NK-92 treated with Interleukin-12 subunit alpha and Interleukin-12 subunit beta, amount 100 ng/mL, for 24 hours (cell line): ENCODE data around the gene NEK11.
"Not testable (repeated sequence)": the region's sequence is repeated elsewhere in the genome, so short reads cannot be mapped to it uniquely, and the experiment has no call there.

Experiments
- DNase-seq: peaks from one replicate; lab custom pipeline; 2025; lab: John Stamatoyannopoulos, UW

The NEK11 gene

GRCh38 chr3:131361066-131361463, 334.4 kb downstream of the NEK11 start:
- DNase-seq: not testable (repeated sequence)

GRCh38 chr3:131361464-131362421, 335.1 kb downstream of the NEK11 start:
- no peak for DNase-seq

- no peak for DNase-seq
Measured at GRCh38 chr3:131363275-131363674, 336.6 kb downstream of the NEK11 start.

- DNase-seq: no peak
Measured at GRCh38 chr3:131370935-131371687, 344.4 kb downstream of the NEK11 start.

- DNase-seq: no peak
Measured at GRCh38 chr3:131371688-131372066, 345.0 kb downstream of the NEK11 start.

- no peak for DNase-seq
Measured at GRCh38 chr3:131374741-131375140, 348.1 kb downstream of the NEK11 start.

GRCh38 chr3:131380821-131381444, 354.3 kb downstream of the NEK11 start:
- not testable (repeated sequence) for DNase-seq

- peak; percentile 94 for DNase-seq
Measured at GRCh38 chr3:131381445-131382291, 355.0 kb downstream of the NEK11 start, which contains the start of gene NUDT16. Gene NUDT16, plus strand, starts transcription at chr3:131381774. Its CDS starts 31 bp downstream, at chr3:131381805.

GRCh38 chr3:131386429-131387165, 359.9 kb downstream of the NEK11 start:
- DNase-seq: no peak

- DNase-seq: no peak
Measured at GRCh38 chr3:131387796-131388489, 361.3 kb downstream of the NEK11 start.

GRCh38 chr3:131388490-131388799, 361.8 kb downstream of the NEK11 start:
- no peak for DNase-seq

- DNase-seq: no peak
Measured at GRCh38 chr3:131390331-131390730, 363.7 kb downstream of the NEK11 start.

GRCh38 chr3:131393051-131393450, 366.4 kb downstream of the NEK11 start:
- no peak for DNase-seq

- DNase-seq: no peak
Measured at GRCh38 chr3:131393868-131394267, 367.2 kb downstream of the NEK11 start.

- no peak for DNase-seq
Measured at GRCh38 chr3:131394400-131394799, 367.7 kb downstream of the NEK11 start.

- no peak for DNase-seq
Measured at GRCh38 chr3:131396170-131396569, 369.5 kb downstream of the NEK11 start.

- DNase-seq: no peak
Measured at GRCh38 chr3:131397889-131398288, 371.2 kb downstream of the NEK11 start.
